SK-N-MC (cell line): ENCODE results near the gene FXYD3.

Experiments
- EZH2 ChIP-seq: fragments of 200-600 bp; sonication (generic); IDR thresholded peaks from one replicate; pipeline ENCODE4 v1.6.1; 2017; ENCODE audit warnings: antibody characterized with exemption
- FOXP2 ChIP-seq: optimal IDR thresholded peaks from 2 replicates; pipeline ENCODE3; 2011; ENCODE audit warnings: mild to moderate bottlenecking, moderate library complexity; ENCODE audit not compliant: insufficient read depth; ENCODE audit errors: extremely low read length, control extremely low read depth
- POLR2AphosphoS5 ChIP-seq: IDR thresholded peaks from 2 replicates; pipeline ENCODE4 v1.6.1; 2012; ENCODE audit warnings: mild to moderate bottlenecking, low read depth, low read length, borderline replicate concordance

DNA sequence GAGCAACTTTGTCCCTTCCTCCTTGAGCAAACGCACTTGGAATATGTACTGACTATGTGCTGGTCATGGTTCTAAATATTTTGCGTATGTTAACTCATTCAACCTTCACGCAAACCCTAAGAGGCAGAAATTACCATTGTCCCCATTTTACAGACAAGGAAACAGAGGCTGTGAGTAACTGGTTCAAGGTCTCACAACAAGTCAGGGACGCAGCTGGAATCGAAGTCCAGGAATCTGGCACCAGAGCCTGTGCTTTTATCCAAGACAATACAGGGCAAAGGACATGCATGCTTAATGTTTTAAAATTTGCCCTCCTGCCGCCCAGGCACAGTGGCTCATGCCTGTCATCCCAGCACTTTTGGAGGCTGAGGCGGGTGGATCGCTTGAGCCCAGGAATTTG is 44.0 kb downstream of the FXYD3 start:
- TF ChIP-seq EZH2 (no peak), POLR2AphosphoS5 (no peak), FOXP2 (no peak)
